Vagina (tissue), 2 donors: ENCODE data around the gene CTBS.
"Not testable (repeated sequence)": the region's sequence is repeated elsewhere in the genome, so short reads cannot be mapped to it uniquely, and the experiment has no call there.

ENCODE experiments used
- POLR2A ChIP-seq, 2 donors: fragments of 450-650 bp; IDR thresholded peaks; one replicate each; pipeline ENCODE4 v1.6.1; 2017; ENCODE audit warnings: antibody characterized with exemption in 2 of 2, mild to moderate bottlenecking in 2 of 2, moderate library complexity in 2 of 2
- POLR2AphosphoS5 ChIP-seq, 2 donors: sonication (generic); formaldehyde crosslinking; IDR thresholded peaks; one replicate each; pipeline ENCODE4 v1.9.0; 2017; ENCODE audit warnings: antibody characterized with exemption in 2 of 2, mild to moderate bottlenecking in 2 of 2, low read depth in 1 of 2; ENCODE audit not compliant: insufficient read depth in 1 of 2
- TF ChIP-seq, protein P1 (sequence below), 3 experiments: fragments of 450-650 bp in 2 of 3; fragments of 200-600 bp in 1 of 3; sonication (generic) in 1 of 3; IDR thresholded peaks; one replicate each; pipeline ENCODE4 v1.5.1; 2017 to 2019; ENCODE audit warnings: antibody characterized with exemption in 3 of 3, mild to moderate bottlenecking in 2 of 3, moderate library complexity in 2 of 3

GRCh38 chr1:84507887-84508286 is 66.4 kb downstream of the CTBS start:
- TF ChIP-seq, protein P1, sequence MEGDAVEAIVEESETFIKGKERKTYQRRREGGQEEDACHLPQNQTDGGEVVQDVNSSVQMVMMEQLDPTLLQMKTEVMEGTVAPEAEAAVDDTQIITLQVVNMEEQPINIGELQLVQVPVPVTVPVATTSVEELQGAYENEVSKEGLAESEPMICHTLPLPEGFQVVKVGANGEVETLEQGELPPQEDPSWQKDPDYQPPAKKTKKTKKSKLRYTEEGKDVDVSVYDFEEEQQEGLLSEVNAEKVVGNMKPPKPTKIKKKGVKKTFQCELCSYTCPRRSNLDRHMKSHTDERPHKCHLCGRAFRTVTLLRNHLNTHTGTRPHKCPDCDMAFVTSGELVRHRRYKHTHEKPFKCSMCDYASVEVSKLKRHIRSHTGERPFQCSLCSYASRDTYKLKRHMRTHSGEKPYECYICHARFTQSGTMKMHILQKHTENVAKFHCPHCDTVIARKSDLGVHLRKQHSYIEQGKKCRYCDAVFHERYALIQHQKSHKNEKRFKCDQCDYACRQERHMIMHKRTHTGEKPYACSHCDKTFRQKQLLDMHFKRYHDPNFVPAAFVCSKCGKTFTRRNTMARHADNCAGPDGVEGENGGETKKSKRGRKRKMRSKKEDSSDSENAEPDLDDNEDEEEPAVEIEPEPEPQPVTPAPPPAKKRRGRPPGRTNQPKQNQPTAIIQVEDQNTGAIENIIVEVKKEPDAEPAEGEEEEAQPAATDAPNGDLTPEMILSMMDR (IDR thresholded peaks at IDR 0.05): not testable (repeated sequence)
- not testable (repeated sequence) for TF ChIP-seq POLR2AphosphoS5 (IDR thresholded peaks at IDR 0.05; ENCODE audit: insufficient read depth in 1 of 2, low read depth in 1 of 2); POLR2A (IDR thresholded peaks at IDR 0.05)
